Sciatic nerve (tissue), 2 donors: ENCODE measurements around the gene SDC3. TPM values are rescaled to one million over a fixed set of nuclear protein-coding genes. Genes with fewer than 3 reads are reported as not detected.
"Not testable (repeated sequence)": the region's sequence is repeated elsewhere in the genome, so short reads cannot be mapped to it uniquely, and the experiment has no call there.

Experiments used
- ATAC-seq: fragments of 200-7000 bp; cut with Tn5 transposase; one replicate; pipeline ENCODE4 v1.9.1; 2020; ENCODE audit warnings: mild to moderate bottlenecking, moderate library complexity
- DNase-seq: peaks from one replicate; pipeline ENCODE4 v3.0.0-alpha.2; 2020; ENCODE audit warnings: low spot score
- intact Hi-C: fragments of 100-400 bp; cut with DNase I; formaldehyde crosslinking; loops from one replicate; pipeline ENCODE4 v1.14.2; 2022
- total RNA-seq: library from RNA; stranded (reverse); fragmentation: NEBNext Ultra II Directional; extraction: Animal tissue kit (Norgen Biotek cat#: 25700); gene quantifications from one replicate; pipeline ENCODE4 v1.2.1, GENCODE V29; 2021
- donor health status: DM: no; HTN: no; CAD: no.
- donor health status: DM: no; HTN: no; CAD: no.

The SDC3 gene
- total RNA-seq, 1 donor from 2014 or later: 84.9 TPM

- DNase-seq: no peak
- intact Hi-C loops: no loop called here
- ATAC-seq: no peak
Observed at GRCh38 chr1:30870035-30870434, 38.5 kb downstream of the SDC3 start.

GRCh38 chr1:30868833-30869435, 39.6 kb downstream of the SDC3 start:
- no peak for ATAC-seq
- intact Hi-C loops: no loop called here
- DNase-seq: no peak

- ATAC-seq, DNase-seq, intact Hi-C loops: not testable (repeated sequence)
Observed at GRCh38 chr1:30868057-30868456, 40.5 kb downstream of the SDC3 start.

- no peak for DNase-seq
- ATAC-seq: no peak
- intact Hi-C loops: no loop called here
Observed at GRCh38 chr1:30867537-30867936, 41.0 kb downstream of the SDC3 start.

- DNase-seq (no peak), ATAC-seq (peak; percentile 69)
- intact Hi-C loops: no loop called here
Observed at GRCh38 chr1:30866594-30866993, 42.0 kb downstream of the SDC3 start.

- intact Hi-C loops: no loop called here
- ATAC-seq (no peak), DNase-seq (no peak)
Observed at GRCh38 chr1:30864681-30865080, 43.9 kb downstream of the SDC3 start.

- no peak for ATAC-seq
- intact Hi-C loops: no loop called here
Observed at GRCh38 chr1:30863858-30864604, 44.5 kb downstream of the SDC3 start.

GRCh38 chr1:30860320-30860652, 48.3 kb downstream of the SDC3 start:
- intact Hi-C loops: no loop called here
- DNase-seq: no peak
- ATAC-seq: no peak

More at GRCh38 chr1:30863858-30864604, 44.5 kb downstream of the SDC3 start:
- no peak for DNase-seq

- intact Hi-C loops: no loop called here
- ATAC-seq: peak; percentile 41
- DNase-seq: no peak
Observed at GRCh38 chr1:30857964-30858363, 50.6 kb downstream of the SDC3 start.

- intact Hi-C loops: no loop called here
- DNase-seq (no peak), ATAC-seq (no peak)
Observed at GRCh38 chr1:30857062-30857461, 51.5 kb downstream of the SDC3 start.

- intact Hi-C loops: no loop called here
- no peak for DNase-seq
- ATAC-seq: no peak
Observed at GRCh38 chr1:30856260-30856790, 52.2 kb downstream of the SDC3 start.

GRCh38 chr1:30855686-30856259, 52.8 kb downstream of the SDC3 start:
- DNase-seq (no peak), ATAC-seq (no peak)
- intact Hi-C loops: no loop called here

GRCh38 chr1:30853350-30853749, 55.2 kb downstream of the SDC3 start:
- peak; percentile 6 for ATAC-seq
- intact Hi-C loops: no loop called here
- no peak for DNase-seq

- ATAC-seq: peak; percentile 15
- intact Hi-C loops: no loop called here
- peak; percentile 73 for DNase-seq
Observed at GRCh38 chr1:30852026-30852425, 56.5 kb downstream of the SDC3 start.

GRCh38 chr1:30851286-30851685, 57.3 kb downstream of the SDC3 start:
- intact Hi-C loops: no loop called here
- ATAC-seq: no peak
- DNase-seq: no peak

- ATAC-seq: no peak
- intact Hi-C loops: no loop called here
- no peak for DNase-seq
Observed at GRCh38 chr1:30850607-30851006, 58.0 kb downstream of the SDC3 start.

- DNase-seq: no peak
- ATAC-seq: no peak
- intact Hi-C loops: no loop called here
Observed at GRCh38 chr1:30848130-30848529, 60.4 kb downstream of the SDC3 start.

GRCh38 chr1:30847358-30847972, 61.1 kb downstream of the SDC3 start:
- intact Hi-C loops: no loop called here
- ATAC-seq: peak; percentile 94
- peak; percentile 91 for DNase-seq

- intact Hi-C loops: no loop called here
Observed at GRCh38 chr1:30846587-30846986, 62.0 kb downstream of the SDC3 start.

GRCh38 chr1:30845904-30846290, 62.7 kb downstream of the SDC3 start:
- ATAC-seq (no peak), DNase-seq (no peak)
- intact Hi-C loops: no loop called here

More at GRCh38 chr1:30846587-30846986, 62.0 kb downstream of the SDC3 start:
- DNase-seq (no peak), ATAC-seq (no peak)
